Keratinocyte (primary cell): ENCODE data around the gene ADGRG6.

ENCODE experiments used
- EZH2 ChIP-seq: IDR thresholded peaks from one replicate; pipeline ENCODE4 v1.6.1; 2012; ENCODE audit warnings: inconsistent platforms, mild to moderate bottlenecking, low read length, moderate library complexity
- TF ChIP-seq, protein P1 (sequence below), 3 experiments: IDR thresholded peaks in 1 of 3; conservative IDR thresholded peaks in 1 of 3; optimal IDR thresholded peaks in 1 of 3; 2 replicates in 2 of 3; 3 replicates in 1 of 3; pipeline versions ENCODE3 to v1.5.1; 2011; ENCODE audit warnings: low read length in 3 of 3, mild to moderate bottlenecking in 3 of 3, moderate library complexity in 2 of 3, control low read depth in 1 of 3, inconsistent platforms in 1 of 3; ENCODE audit not compliant: insufficient read depth in 2 of 3; ENCODE audit errors: extremely low read depth in 1 of 3

DNA sequence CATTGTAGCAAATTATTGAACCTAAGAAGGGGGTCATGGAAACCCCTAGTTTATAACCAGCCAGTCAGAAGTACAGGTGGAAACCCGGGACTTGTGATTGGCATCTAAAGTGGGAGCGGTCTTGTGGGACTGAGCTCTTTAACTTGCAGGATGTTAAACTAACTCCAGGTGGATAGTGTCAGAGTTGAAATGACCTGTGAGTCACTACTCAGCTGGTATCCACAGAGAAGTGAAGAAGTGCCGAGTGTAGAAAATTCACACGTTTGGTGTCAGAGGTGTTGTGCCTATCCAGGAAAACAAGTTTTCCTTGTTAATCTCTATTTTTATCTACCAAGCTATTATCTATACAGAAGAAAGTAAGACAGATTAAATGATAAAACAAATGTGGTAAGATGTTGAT lies 179.7 kb downstream of the ADGRG6 start:
- TF ChIP-seq, protein P1, sequence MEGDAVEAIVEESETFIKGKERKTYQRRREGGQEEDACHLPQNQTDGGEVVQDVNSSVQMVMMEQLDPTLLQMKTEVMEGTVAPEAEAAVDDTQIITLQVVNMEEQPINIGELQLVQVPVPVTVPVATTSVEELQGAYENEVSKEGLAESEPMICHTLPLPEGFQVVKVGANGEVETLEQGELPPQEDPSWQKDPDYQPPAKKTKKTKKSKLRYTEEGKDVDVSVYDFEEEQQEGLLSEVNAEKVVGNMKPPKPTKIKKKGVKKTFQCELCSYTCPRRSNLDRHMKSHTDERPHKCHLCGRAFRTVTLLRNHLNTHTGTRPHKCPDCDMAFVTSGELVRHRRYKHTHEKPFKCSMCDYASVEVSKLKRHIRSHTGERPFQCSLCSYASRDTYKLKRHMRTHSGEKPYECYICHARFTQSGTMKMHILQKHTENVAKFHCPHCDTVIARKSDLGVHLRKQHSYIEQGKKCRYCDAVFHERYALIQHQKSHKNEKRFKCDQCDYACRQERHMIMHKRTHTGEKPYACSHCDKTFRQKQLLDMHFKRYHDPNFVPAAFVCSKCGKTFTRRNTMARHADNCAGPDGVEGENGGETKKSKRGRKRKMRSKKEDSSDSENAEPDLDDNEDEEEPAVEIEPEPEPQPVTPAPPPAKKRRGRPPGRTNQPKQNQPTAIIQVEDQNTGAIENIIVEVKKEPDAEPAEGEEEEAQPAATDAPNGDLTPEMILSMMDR (optimal IDR thresholded peaks at IDR 0.05 in 1 of 3, IDR thresholded peaks at IDR 0.05 in 1 of 3, conservative IDR thresholded peaks at IDR 0.05 in 1 of 3; ENCODE audit: extremely low read depth in 1 of 3, insufficient read depth in 2 of 3, low read length in 3 of 3): no peak
- no peak for TF ChIP-seq EZH2
